GM19035 (cell line): Measurements from ENCODE around the gene SARNP.
"Not testable (repeated sequence)": the region's sequence is repeated elsewhere in the genome, so short reads cannot be mapped to it uniquely, and the experiment has no call there.

Source experiments
- ATAC-seq: cut with Tn5 transposase; IDR thresholded peaks from one replicate; pipeline ENCODE4 v1.9.1; 2021; ENCODE audit not compliant: unreplicated experiment

SARNP gene

DNA sequence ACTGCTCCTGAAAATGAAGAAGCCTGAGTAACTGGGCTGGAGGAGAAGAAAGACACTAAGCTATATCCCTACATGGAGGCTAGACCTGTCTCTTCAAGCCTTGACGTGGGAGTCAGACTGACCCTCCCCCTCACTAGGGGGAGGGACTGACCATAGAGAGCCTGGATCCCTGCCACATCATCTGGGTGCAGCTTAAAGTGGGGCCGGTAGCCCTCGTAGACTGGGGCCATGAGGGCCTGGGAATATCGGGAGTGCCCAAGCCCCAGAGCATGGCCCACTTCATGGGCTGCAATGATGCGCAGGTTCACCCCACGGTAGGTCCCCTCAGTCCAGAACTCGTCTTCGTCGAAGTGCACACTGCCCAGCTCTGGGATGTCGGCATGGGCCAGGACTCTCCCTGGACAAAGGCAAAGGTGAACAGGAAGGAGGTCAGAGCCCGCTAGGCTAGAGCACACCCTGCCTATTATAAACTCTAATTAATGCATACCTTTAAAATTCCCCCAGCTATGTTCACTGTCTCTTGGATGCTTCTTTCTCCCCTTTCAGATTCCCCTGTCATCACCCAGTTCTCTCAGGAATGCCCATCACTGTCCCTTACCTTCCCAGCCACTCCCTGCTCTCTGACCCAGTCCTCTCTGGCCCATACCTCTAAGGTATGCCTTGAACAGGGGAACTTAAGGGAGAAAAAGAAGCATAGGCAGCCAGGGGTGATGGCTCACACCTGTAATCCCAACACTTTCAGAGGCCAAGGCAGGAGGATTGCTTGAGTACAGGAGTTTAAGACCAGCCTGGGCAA lies 22.0 kb upstream of the SARNP start:
- ATAC-seq, result no peak

DNA sequence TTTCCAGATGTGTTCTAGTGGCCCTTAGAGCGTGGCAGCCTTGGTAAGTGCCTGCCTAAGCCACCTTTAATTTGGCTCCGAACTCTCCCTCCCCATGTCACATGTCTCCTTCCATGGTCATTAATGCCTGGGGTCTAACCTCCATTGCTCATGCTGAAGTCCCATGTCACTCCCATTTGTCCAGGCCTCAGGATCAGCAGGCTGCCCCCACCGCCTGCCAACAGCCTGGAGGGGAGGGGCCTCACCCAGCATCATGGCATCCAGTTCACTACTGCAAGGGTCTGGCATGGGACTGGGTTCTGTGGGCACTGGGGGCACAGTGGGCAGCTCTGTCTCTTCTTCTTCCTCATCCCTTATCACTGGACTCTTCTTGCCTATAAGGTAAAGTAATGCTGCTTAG lies 20.8 kb upstream of the SARNP start:
- no peak for ATAC-seq

DNA sequence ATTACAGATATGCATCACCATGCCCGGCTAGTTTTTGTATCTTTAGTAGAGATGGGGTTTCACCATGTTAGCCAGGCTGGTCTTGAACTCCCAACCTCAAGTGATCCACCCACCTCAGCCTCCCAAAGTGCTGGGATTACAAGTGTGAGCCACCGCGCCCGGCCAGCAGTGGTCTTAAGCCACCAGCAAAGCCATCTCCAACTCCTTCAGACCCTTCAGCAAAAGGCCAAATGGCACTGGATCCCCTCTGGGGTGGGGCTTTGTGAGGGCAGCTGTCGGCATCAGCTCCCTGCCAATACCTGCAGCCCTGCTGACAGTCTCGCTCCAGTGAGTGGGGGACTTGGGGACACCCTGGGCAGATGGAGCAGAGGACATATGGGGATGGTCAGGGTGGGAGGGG lies 16.9 kb upstream of the SARNP start:
- not testable (repeated sequence) for ATAC-seq

DNA sequence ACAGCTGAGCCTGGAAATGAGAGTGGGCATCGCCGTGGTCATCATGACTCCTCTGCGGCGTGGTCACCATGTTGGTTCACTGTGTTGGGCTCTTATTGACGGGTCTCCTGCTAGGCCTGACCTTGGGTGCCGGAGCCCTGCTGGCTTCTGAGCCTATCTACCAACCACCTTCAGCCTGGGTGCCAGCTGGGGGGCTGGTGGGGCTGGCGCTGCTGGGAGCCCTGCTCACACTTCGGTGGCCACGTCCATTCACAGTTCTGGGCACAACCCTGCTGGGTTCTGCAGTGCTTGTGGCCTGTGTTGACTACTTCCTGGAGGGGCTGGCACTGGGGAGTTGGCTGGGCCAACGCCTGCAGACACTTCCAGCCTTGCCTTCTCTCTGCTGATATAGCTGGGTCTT lies 15.5 kb upstream of the SARNP start:
- no peak for ATAC-seq

DNA sequence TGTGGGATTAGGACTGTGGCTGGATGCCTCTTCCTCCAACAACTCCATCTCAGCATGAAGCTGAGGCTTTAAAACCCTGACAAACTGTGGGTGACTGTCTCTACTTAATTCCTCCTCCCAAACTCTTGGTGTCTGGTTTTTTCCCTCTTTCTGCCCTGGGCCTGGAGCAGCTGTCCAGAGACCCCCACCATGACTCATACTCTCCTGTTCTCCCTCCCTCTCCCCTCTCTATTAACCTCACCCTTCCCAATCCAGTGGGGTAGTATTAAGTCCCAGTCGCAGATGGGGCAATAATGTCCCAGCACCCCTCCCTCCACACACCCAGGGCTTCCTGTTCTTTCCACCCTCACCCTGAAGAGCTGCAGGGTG lies 13.9 kb upstream of the SARNP start:
- ATAC-seq, result no peak

DNA sequence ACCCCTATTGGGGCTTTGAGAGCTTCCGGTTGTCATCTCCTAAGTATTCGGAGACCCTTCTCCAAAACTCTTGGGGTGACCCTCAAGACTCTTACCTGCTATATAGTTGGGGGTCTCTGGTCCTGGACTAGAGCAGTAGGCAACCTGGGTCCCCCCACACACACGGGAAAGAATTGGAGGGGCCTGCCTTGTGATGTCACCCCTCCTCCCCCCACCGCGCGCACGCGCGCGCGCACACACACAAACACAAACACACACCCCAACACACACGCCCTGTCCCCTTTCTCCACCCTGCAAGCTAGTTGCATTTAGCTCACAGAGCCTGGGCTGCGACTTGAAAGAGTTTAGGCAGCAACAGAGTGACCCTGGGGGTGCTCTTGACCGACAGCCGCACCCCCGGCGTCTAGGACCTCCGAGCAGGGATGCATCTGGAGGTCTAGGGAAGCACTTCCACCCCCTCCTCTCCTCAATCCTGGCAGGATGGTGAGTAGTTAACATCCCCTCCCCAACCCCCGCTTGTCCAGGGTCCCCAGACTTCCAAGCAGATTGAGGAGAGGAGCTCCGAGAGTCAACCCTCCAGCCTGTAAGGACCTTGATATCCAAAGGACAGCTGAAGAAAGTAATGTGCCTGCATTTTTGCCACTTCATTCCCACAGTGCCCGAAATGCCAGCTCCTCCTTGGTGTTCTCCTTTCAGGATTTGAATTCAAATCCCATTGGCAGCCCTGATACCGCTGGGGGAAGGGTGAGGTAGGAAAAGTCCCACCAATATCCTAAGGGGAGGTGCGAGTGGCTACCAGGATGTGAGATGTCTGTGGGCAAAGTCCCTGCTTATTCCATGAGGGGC lies 13.3 kb upstream of the SARNP start:
- ATAC-seq, result no peak

DNA sequence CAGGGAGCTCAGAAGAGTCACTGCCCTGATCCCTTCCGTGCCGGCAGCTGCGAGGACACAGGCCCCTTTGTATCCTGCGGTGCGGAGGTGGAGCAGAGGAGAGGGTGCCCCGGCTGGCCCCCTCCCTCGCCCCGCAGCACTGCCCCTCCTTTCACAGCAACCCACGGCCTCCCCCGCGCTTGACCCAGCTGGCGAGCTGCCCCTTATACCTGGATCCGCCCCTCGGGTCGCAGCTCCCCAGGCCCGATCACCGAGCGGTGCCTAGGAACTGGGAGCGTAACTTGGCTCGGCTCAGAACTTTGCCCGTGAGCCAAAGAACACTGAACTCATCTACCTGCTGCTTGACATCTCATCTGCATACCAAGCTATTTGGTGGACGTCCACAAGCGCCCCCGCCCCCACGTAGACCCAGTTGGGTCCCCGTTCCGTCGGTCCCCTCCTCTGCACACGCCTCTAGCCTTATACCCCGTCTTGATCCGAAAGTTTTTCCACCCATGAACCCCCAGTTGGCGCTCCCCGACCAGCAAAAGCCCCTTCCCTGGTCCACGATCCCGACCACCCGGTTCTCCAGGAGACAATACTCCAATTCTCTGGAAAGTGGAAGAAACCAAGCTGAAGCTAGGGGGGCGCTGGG lies 12.6 kb upstream of the SARNP start:
- peak; percentile 30 for ATAC-seq

DNA sequence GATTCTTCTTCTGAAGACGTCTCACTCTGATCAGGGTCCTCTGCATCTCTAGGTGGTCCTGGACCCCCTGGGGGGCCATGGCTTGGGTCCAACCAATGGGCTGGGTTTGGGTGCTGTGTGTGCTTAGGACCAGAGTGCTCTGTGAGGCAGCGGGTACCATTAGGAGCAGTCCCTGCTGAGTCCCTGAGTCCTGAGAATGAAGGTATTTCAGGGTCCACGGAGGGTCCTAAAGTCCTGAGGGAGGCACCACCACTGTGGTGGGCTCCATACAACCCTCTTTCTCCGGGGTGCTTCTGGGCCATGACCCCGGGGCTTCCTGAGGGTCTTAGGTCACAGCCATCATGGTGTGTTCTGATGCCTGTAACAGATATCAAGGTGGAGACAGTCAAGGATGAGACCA lies 10.8 kb upstream of the SARNP start:
- ATAC-seq, result no peak

DNA sequence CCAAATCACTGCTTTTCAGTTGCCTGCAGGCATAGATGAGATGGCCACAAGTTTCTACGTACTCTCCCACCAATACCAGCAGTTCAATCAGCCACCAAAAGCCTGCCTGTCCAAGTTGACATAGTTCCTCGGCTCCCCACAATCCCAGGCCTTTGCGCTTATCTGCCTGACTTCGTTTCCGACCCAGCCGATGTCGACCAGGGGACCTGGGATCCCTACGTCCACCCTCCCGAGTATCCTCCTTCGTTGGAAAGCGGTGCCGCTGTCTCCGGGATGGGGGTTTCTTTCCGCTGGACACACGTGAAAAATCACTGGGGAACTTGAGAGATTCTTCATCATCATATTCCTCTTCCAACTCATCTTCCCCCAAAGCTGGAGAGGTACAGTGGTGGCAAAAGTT lies 10.3 kb upstream of the SARNP start:
- ATAC-seq, result no peak

DNA sequence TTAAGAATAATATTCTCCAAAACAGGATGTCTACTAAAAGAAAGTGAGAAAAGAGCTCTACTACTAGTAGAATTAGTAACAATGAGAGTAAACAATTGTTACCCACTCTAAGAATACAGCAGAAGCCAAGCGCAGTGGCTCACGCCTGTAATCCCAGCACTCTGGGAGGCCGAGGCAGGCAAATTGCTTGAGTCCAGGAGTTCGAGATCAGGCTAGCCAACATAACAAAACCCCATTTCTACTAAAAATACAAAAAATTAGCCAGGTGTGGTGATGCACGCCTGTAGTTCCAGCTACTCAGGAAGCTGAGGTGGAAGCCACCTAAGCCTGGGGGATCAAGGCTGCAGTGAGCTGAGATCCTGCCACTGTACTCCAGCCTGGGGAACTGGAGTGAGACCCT lies 7.2 kb upstream of the SARNP start:
- no peak for ATAC-seq

DNA sequence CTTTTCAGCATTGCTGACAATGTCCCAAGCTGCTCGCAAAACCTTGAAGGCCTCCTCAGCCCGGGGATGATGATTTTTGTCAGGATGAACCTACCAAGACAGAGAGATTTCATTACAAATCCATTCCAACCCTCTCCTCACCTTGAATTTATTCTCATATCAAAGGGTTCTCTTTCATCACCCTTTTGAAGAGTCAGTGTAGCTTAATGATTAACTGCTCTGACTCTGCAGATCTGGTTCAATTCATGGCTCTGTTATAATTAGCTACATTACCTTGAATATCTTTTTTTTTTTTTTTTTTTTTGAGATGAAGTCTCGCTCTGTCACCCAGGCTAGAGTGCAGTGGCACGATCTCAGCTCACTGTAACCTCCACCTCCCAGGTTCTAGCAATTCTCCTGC lies 5.9 kb upstream of the SARNP start:
- ATAC-seq, result no peak

DNA sequence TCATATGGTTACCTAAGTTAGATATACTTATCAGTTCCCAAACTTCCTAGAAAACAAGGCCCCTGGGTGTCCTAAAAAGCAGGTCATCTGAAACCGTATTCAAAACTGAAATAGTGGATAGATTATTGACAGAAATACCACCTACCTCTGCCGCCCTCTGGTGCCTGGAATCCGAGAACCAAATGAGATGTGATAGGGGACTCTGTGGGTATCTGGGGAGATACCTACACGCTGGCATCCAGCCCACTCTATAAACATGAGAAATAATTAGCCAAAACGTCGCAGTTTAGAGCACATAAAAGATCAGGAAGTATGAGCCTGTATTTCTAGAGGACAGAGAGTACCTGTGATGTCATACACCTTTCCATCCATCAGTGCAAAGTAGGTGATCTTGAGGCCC lies 4.7 kb upstream of the SARNP start:
- no peak for ATAC-seq

DNA sequence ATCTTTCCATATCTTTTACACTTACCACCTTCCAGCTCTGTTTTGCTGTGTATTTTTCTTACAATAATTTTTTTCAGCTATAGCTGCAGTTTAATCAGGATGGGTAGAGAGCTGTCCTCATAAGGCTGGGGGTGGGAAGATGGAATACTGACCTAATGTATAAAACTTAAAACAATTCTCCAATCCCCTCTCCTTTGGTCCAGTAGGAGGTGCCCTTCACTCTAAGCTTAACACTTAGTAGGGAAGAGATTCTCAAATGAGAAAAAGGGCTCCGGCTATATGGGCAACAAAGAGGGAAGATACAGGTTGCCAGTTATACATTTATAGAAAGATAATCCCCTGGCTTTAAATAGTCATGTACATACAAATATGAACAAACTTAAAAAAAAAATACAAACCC lies 3.2 kb upstream of the SARNP start:
- ATAC-seq, result no peak

DNA sequence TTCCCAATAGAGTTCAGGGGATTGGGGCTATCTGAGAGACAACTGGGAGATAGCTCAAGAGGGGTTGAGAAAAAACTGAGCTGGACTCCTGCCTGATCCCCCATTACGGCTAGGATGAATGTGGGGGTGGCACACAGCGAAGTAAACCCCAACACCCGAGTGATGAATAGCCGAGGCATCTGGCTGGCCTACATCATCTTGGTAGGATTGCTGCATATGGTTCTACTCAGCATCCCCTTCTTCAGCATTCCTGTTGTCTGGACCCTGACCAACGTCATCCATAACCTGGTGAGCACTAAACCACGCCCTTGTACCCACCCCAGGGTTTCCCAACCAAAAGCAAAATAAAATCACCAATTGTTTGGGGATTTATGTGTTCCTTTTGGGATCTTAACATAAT lies 1.4 kb upstream of the SARNP start:
- ATAC-seq, result no peak

DNA sequence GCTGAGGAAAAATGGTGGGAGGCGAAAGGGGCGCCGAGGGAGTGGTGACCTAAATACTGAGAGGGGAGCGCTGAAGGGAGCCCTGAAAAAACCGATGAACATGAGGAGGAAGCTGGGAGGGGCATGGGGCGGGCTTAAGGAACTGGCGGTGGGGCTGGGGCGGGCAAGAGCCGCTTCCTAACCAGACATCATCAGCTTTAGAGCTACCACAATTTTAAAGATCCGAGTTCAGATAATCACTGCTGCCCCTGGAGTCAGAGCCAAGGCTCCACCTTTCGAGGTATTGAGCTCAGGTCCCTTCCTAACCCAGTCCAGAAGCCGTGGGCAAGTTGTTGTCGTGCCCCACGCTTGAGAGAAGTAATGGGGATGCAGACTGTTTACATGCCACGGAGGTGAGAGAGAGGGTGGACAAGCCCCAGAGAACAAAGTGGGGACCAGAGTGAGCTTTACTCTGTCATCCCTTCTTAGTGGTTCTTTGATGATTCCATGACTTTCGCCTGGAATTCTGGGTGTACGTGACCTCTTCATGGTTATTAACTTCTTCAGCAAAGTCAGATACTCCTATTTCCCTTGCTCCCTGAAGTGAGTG lies 710 bp upstream of the SARNP start:
- ATAC-seq, result peak; percentile 28

DNA sequence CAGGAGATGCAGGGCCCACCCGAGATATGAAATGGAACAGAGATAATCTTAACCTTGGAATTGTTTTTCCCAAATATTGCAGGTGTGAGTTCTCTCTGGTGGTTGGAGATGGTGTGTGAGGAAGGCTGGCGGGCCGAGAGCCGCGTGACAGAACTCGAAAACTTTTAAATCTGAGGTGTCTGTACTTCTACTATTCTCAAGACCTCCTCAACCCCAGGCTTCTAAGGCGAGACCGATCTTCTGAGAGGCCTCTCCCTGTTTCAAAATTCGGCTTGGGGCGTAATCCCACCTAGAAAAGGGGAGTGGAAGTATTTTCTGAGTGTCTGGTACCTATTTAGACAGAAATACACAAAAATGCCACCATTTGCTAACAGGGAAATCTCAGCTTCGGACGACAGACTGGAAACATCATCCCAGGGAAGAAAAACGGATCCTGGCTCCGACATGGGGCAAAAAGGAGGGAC lies 611 bp downstream of the SARNP start:
- ATAC-seq, result no peak

DNA sequence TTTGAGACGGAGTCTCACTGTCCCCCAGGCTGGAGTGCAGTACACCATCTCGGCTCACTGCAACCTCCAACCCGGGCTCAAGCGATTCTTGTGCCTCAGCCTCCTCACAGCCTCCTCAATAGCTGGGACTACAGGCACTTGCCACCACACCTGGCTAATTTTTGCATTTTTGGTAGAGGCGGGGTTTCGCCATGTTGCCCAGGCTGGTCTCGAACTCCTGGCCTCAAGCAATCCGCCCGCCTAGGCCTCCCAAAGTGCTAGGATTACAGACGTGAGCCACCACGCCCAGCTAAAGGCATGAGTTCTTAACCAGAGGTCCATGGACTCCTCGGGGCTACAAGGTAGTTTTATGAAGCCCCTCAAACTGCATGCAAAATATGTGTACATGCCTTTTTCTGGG lies 2.1 kb downstream of the SARNP start:
- ATAC-seq, result no peak

DNA sequence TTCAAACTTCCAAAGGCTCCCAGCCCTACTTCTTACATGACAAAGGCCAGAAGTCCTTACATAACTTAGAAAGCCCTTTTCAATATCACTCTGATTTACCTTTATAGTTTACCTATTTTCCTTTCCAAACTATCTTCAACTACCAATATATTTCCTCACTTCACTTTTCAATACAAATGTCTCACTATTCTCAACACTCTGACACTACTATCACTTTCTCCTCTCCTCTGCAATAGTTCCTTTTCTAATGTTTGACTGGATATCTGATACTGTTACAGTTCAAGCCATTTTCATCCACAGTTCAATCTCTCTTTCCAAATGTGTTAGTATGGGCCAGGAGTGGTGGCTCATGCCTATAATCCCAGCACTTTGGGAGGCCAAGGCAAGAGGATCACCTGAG lies 3.3 kb downstream of the SARNP start:
- ATAC-seq, result no peak

DNA sequence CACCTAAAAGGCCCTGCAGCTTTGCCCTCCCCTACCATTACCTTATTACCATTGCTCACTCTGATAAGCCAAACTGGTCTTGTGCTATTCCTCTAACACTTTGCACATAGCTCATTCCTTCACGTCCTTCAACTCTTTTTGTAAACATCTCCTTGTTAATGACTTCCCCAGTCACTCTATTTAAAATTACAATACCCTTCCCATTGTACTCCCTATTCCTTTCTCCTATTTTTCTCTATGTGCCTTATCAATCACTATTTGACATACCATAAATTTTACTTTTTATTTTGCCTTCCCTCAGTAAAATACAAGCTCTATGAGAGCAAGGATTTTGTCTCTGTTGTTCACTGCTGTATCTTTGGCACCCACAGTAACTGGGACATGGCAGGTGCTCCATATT lies 5.4 kb downstream of the SARNP start:
- no peak for ATAC-seq

DNA sequence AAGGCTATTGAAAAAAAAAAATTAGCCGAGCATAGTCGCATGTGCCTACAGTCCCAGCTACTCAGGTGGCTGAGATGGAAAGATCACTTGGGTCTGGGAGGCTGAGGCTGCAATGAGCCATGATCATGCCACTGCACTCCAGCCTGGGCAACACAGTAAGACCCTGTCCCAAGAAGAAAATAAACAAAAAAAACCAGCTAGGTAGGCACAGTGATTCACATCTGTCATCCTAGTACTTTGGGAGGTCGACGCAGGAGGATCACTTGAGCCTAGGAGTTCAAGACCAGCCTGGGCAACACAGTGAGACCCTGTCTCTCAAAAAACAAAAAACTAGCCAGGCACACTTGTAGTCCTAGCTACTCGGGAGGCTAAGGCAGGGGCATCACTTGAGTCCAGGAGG lies 8.2 kb downstream of the SARNP start:
- ATAC-seq, result no peak

DNA sequence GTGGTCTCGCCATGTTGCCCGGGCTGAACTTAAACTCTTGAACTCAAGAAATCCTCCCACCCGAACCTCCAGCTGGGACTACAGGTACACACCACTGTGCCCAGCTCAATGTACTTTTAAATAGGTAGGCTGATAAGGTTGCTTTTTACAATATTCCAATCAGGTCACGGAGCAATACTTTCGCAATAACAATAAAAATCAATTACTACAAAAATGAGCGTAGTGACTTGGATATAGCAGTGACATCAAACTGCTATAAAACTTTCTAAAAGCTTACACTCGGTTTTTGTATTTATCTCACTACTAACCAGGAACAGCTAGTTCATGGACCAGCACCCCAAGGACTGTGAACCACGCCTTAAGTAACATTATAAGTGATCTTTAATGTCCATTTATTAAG lies 10.5 kb downstream of the SARNP start:
- ATAC-seq, result no peak

DNA sequence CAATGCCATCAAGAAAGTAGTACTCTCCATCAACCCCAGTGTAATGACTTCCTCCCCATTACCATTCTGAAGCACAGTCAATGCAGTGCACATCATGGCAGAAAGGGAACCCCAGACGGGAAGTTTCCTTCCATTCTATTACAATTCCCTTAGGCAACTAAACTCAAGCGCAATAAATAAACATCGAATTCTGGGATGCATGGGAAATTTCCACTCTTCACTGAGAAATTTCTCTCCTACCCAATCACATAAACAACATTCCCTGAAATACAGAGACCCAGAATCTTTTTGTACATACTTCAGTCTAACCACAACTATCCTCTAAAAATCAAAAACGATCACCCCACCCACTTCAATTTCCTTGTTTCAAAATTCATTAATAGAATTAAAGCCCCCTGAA lies 20.0 kb downstream of the SARNP start:
- ATAC-seq, result no peak
